Neural cell (in vitro differentiated cells): ENCODE data around the gene NCAPH2.

Source experiments
- EP300 ChIP-seq: fragments of 450-650 bp; conservative IDR thresholded peaks from 2 replicates; pipeline ENCODE4 v1.6.1; 2014; ENCODE audit warnings: antibody characterized with exemption, mild to moderate bottlenecking, moderate library complexity; ENCODE audit not compliant: poor library complexity, severe bottlenecking
- EZH2 ChIP-seq: fragments of 200-600, 300-800 bp; shearing (Covaris generic), sonication (generic); IDR thresholded peaks from 2 replicates; pipeline ENCODE4 v1.6.1; 2014; ENCODE audit warnings: antibody characterized with exemption, low read length, borderline replicate concordance, mild to moderate bottlenecking; ENCODE audit not compliant: insufficient read depth, poor library complexity, severe bottlenecking
- POLR2AphosphoS5 ChIP-seq: IDR thresholded peaks from 2 replicates; pipeline ENCODE4 v1.6.1; 2012
- RAD21 ChIP-seq: fragments of 450-650 bp; conservative IDR thresholded peaks from 2 replicates; pipeline ENCODE4 v1.6.1; 2014; ENCODE audit warnings: antibody characterized with exemption, mild to moderate bottlenecking, moderate library complexity
- SMC3 ChIP-seq: fragments of 450-650 bp; conservative IDR thresholded peaks from 2 replicates; pipeline ENCODE4 v1.6.1; 2014; ENCODE audit warnings: antibody characterized with exemption, mild to moderate bottlenecking, moderate library complexity; ENCODE audit not compliant: poor library complexity
- TAF1 ChIP-seq: IDR thresholded peaks from 2 replicates; pipeline ENCODE4 v1.6.1; 2012; ENCODE audit warnings: low read depth
- TF ChIP-seq, protein P1 (sequence below): fragments of 450-650 bp; IDR thresholded peaks from 2 replicates; pipeline ENCODE4 v1.5.1; 2014; ENCODE audit warnings: antibody characterized with exemption, mild to moderate bottlenecking, moderate library complexity; ENCODE audit not compliant: poor library complexity, severe bottlenecking
- TF ChIP-seq, protein P2 (sequence below): IDR thresholded peaks from 2 replicates; pipeline ENCODE4 v1.6.1; 2012; ENCODE audit warnings: borderline replicate concordance

DNA sequence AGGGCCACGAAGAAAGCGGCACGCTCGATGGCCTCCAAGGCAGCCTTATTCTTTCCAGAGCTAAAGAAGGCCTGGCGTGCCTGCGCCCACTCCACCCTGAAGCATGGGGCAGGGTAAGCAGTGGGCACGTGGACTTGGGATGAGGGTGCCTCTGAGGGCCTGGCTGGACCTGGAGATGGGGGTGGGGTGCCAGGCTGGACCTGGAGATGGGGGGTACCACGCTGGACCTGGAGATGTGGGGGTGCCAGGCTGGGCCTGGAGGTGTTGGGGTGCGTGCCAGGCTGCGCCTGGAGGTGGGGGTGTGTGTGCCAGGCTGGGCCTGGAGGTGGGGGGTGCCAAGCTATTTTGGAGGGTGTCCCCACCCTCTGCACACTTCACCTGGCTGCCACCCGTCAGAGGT lies 64.9 kb downstream of the NCAPH2 start:
- no peak for TF ChIP-seq RAD21
- TF ChIP-seq, protein P1, sequence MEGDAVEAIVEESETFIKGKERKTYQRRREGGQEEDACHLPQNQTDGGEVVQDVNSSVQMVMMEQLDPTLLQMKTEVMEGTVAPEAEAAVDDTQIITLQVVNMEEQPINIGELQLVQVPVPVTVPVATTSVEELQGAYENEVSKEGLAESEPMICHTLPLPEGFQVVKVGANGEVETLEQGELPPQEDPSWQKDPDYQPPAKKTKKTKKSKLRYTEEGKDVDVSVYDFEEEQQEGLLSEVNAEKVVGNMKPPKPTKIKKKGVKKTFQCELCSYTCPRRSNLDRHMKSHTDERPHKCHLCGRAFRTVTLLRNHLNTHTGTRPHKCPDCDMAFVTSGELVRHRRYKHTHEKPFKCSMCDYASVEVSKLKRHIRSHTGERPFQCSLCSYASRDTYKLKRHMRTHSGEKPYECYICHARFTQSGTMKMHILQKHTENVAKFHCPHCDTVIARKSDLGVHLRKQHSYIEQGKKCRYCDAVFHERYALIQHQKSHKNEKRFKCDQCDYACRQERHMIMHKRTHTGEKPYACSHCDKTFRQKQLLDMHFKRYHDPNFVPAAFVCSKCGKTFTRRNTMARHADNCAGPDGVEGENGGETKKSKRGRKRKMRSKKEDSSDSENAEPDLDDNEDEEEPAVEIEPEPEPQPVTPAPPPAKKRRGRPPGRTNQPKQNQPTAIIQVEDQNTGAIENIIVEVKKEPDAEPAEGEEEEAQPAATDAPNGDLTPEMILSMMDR, result no peak
- no peak for TF ChIP-seq EP300
- TF ChIP-seq EZH2, result no peak
- no peak for TF ChIP-seq POLR2AphosphoS5
- TF ChIP-seq TAF1, result no peak
- TF ChIP-seq, protein P2, sequence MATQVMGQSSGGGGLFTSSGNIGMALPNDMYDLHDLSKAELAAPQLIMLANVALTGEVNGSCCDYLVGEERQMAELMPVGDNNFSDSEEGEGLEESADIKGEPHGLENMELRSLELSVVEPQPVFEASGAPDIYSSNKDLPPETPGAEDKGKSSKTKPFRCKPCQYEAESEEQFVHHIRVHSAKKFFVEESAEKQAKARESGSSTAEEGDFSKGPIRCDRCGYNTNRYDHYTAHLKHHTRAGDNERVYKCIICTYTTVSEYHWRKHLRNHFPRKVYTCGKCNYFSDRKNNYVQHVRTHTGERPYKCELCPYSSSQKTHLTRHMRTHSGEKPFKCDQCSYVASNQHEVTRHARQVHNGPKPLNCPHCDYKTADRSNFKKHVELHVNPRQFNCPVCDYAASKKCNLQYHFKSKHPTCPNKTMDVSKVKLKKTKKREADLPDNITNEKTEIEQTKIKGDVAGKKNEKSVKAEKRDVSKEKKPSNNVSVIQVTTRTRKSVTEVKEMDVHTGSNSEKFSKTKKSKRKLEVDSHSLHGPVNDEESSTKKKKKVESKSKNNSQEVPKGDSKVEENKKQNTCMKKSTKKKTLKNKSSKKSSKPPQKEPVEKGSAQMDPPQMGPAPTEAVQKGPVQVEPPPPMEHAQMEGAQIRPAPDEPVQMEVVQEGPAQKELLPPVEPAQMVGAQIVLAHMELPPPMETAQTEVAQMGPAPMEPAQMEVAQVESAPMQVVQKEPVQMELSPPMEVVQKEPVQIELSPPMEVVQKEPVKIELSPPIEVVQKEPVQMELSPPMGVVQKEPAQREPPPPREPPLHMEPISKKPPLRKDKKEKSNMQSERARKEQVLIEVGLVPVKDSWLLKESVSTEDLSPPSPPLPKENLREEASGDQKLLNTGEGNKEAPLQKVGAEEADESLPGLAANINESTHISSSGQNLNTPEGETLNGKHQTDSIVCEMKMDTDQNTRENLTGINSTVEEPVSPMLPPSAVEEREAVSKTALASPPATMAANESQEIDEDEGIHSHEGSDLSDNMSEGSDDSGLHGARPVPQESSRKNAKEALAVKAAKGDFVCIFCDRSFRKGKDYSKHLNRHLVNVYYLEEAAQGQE, result no peak
- TF ChIP-seq SMC3, result no peak
